ENCODE data around the gene SLC66A1.

SLC66A1 gene

DNA sequence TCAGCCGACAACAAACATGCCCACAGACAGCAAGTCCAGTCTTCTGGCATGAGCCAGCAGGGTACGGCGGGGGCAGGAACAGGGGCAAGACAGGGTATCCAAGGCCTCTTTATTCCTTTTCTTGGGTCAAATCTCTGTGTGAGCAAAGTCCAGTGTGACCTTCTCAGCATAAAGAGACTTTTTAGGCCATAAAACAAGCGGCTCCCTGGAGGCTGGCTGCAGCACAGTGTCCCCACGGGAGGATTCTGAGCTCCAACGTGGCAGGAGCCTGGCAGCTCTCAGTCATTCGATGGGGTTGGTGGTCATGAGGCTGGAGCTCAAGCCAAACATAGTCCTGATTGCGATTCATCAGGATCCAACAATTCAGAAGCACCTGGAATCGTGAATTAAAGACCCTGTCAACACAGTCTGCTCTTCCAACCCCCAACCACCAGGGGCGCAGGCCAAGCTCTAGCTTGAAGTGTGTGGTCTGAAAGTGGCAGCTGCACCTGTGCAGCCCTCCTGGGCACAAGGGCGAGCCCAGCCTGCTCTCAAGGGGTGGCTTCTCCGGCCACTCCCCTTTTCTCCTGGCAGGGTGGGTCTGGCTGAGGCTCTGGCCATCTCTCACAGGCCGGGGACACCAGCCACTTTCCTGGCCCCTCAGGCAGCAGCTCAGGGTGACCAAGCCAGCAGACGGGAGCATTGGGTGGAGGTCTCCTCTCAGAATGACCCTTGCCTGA, 62.1 kb downstream of the SLC66A1 start:
- no peak for TF ChIP-seq GATA1 (IDR thresholded peaks at IDR 0.05; ENCODE audit: low read depth, low read length)
- TF ChIP-seq POLR2A (IDR thresholded peaks at IDR 0.05; ENCODE audit: low read length), result no peak
- DNase-seq, result peak in 1 of 2 experiments; percentile 6

DNA sequence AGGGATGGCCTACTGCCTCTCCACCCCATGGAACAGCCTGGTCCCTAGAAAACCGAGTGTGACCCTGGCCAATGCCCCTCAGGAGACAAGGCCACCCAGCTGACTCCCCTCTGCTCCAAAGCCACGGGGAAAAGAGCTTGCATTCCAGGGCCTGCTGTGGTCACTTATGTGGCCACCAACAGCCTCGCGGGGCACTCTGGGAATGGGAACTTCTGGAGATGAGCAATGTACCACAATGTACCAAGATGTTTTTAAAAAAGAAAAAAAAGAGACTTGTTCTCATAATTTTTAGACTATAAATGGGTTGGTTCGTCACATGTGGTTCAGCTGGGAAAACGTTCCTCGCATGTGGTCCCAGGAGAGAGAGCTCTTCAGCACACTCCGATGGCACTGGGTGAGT, 62.8 kb downstream of the SLC66A1 start:
- TF ChIP-seq GATA1 (IDR thresholded peaks at IDR 0.05; ENCODE audit: low read depth, low read length), result no peak
- TF ChIP-seq POLR2A (IDR thresholded peaks at IDR 0.05; ENCODE audit: low read length), result no peak
- no peak for DNase-seq

DNA sequence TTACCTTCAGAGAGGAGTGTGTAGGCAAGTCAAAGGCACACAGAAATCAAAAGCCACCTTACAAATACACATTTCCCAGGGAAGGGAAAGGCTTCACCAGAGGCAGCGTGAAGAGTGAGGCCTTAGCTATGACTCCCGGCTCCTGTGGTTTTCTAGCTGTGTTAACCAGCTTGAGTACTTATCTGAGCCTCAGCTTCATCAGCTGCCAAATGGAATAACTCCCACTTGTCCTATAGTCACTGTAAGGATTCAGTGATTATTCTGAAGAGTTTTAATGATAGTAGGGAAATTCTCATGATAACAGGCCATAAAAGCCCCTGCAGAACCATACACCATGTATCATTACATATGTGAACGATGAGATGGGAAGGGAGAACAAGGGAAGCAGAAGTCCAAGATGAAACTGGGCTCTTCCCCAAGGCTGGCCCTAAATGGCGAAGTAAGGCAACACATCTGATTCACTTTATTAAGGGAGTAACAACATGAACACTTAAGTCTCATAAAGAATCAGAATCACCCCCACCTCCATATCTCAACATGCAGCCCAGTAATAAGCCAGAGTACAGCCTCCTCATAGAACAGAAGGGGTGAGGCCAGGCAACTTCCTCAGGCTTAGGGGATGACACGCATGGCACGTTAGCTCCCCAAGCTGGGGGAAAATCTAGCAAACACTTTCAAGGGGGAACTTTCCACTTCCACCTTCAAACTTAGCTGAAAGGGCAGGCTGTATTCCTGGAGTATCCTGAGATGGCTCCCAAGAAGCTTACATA, 63.7 kb downstream of the SLC66A1 start:
- TF ChIP-seq POLR2A (IDR thresholded peaks at IDR 0.05; ENCODE audit: low read length), result no peak
- TF ChIP-seq GATA1 (IDR thresholded peaks at IDR 0.05; ENCODE audit: low read depth, low read length), result no peak
- DNase-seq, result no peak

DNA sequence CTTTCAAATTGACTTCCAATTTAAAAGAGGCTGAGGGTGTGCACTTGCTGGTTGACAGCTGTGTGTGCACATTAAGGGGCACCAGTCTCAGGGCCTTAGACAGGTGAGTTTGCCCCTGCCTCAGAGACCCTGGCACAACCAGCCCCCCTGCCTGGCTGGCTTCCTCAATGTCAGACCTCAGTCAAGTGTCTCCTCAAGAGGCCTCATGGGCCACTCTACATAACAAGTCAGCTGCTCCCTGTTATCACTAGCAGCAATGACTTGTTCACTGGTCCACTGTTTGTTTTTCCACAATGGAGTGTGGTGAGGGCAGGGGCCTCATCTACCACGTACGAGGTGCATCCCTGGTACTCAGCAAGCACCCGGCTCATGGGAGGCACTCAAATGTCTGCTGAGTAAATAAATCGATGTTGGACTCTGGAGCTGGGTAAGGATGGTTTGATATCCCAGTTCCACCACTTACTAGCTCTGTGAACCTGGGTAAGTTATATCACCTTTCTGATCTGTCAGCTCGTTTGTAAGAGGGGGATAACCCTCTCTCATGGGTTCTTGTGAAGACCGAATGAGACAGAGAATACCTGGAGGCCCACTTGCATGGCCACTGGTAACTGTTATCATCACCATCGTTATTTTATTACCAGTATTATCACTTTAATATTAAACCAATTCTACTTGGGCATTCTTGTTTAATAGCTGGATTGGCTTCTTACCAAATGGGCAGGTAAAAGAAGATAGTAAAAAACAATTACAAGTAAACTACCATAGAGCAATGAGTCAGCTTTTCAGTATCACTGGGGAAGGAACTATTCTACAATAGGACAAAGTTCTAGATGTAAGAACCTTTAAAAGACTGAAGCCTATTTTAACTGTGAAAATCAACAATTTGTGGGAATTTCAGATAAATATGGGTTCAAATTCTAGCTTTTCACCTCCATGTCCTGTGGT, 64.6 kb downstream of the SLC66A1 start:
- no peak for DNase-seq
- TF ChIP-seq POLR2A (IDR thresholded peaks at IDR 0.05; ENCODE audit: low read length), result no peak
- no peak for TF ChIP-seq GATA1 (IDR thresholded peaks at IDR 0.05; ENCODE audit: low read depth, low read length)

DNA sequence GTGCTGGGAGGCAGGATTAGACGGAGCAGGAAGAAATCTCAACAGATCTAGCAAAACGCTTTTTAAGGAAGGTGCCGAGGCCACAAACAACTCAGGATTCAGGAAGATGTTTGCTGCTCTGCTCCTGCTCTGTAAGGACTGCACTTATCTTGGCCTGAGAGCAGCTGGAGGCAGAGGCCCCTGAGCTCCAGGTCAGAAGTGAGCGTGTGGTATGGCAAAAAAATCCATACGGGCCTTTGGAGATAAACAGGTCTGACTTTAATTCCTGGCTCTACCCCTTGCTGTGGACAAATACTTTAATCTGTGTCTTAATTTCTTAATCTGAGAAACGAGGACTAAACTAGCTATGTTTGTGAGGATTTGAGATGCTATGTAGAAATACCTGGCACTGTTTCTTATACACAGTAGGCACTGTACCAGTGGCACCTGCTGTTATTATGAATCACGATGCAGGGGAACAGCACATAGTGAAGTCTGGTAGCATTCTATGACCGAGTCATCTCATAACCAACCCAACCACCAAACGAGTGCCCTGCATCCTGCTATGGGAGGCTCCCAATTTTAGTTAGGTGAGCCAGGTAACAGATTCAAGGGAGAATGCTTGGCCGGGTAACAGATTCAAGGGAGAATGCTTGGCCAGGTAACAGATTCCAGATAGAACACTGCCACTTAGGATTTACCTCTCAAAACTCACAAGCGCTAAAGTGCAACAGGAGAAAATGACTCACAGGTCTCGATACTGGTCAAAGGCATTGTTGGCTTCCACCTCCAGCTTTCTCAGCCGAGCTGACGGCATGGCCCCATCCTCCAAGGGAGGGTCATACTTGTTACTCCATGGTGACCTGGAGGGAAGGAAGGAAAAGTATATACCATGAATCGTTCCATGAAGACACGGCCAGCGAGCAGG, 65.9 kb downstream of the SLC66A1 start:
- no peak for TF ChIP-seq POLR2A (IDR thresholded peaks at IDR 0.05; ENCODE audit: low read length)
- TF ChIP-seq GATA1 (IDR thresholded peaks at IDR 0.05; ENCODE audit: low read depth, low read length), result no peak
- DNase-seq, result no peak

Data from erythroblast (primary cell).